Esophagus muscularis mucosa (tissue), 4 donors: ENCODE data around the gene SMIM13. TPM values are rescaled to one million over a fixed set of nuclear protein-coding genes. Genes with fewer than 3 reads are reported as not detected.

Experiments
- DNase-seq: peaks from one replicate; pipeline ENCODE4 v3.0.0-alpha.2; 2017; ENCODE audit errors: extremely low spot score
- H3K27ac ChIP-seq, 4 donors: fragments of 200-600 bp; sonication (generic); replicated peaks in 1 of 4; 1 replicate in 3 of 4; 2 replicates in 1 of 4; pipeline ENCODE4 v1.5.1; 2016 to 2019; ENCODE audit warnings: mild to moderate bottlenecking in 1 of 4
- H3K27me3 ChIP-seq, 4 donors: fragments of 200-600 bp; sonication (generic); one replicate each; pipeline versions ENCODE4 v1.5.1 to v1.6.0; 2016 to 2019
- H3K36me3 ChIP-seq, 4 donors: fragments of 200-600 bp; sonication (generic); one replicate each; pipeline ENCODE4 v1.5.1; 2016 to 2019
- H3K4me1 ChIP-seq, 4 donors: fragments of 200-600 bp; sonication (generic); one replicate each; pipeline ENCODE4 v1.5.1; 2016 to 2019
- H3K4me3 ChIP-seq, 4 donors: fragments of 200-600 bp; sonication (generic); 1 replicate in 2 of 4; 2 replicates in 2 of 4; pipeline ENCODE4 v1.5.1; 2016 to 2019; ENCODE audit warnings: mild to moderate bottlenecking in 4 of 4, moderate library complexity in 1 of 4
- H3K9me3 ChIP-seq, 4 donors: fragments of 200-600 bp; sonication (generic); 1 replicate in 3 of 4; 2 replicates in 1 of 4; pipeline ENCODE4 v1.5.1; 2016 to 2019
- EP300 ChIP-seq: sonication (generic); formaldehyde crosslinking; IDR thresholded peaks from one replicate; pipeline ENCODE4 v1.6.1; 2017; ENCODE audit warnings: antibody characterized with exemption
- POLR2A ChIP-seq: fragments of 450-650 bp; IDR thresholded peaks from one replicate; pipeline ENCODE4 v1.6.1; 2017; ENCODE audit warnings: antibody characterized with exemption, moderate library complexity, mild to moderate bottlenecking, low read depth
- POLR2AphosphoS5 ChIP-seq, 2 donors: sonication (generic); formaldehyde crosslinking; IDR thresholded peaks; one replicate each; pipeline ENCODE4 v1.6.1; 2017; ENCODE audit warnings: antibody characterized with exemption in 2 of 2
- WGBS: methylation state at CpG from one replicate; pipeline ENCODE4 v1.1.5; 2018; 5-methylcytosine and 5-hydroxymethylcytosine counted together
- intact Hi-C: fragments of 100-400 bp; cut with DNase I; formaldehyde crosslinking; loops from one replicate; pipeline ENCODE4 v1.15.1; 2023
- total RNA-seq, 4 donors: library from RNA; depleted of rRNA; stranded (reverse); fragments of >200 nt; gene quantifications; one replicate each; pipeline versions ENCODE4 v1.1.0 to v1.2.1, GENCODE V29; 2016
- TF ChIP-seq, protein P1 (sequence below), 3 experiments: fragments of 200-600 bp in 2 of 3; fragments of 450-650 bp in 1 of 3; sonication (generic) in 2 of 3; IDR thresholded peaks; one replicate each; pipeline ENCODE4 v1.5.1; 2017 to 2019; ENCODE audit warnings: antibody characterized with exemption in 3 of 3, mild to moderate bottlenecking in 2 of 3, moderate library complexity in 1 of 3

Gene SMIM13
- total RNA-seq, 4 donors from 2014 or later = 9.3 to 15.2 (median 12.0) TPM

DNA sequence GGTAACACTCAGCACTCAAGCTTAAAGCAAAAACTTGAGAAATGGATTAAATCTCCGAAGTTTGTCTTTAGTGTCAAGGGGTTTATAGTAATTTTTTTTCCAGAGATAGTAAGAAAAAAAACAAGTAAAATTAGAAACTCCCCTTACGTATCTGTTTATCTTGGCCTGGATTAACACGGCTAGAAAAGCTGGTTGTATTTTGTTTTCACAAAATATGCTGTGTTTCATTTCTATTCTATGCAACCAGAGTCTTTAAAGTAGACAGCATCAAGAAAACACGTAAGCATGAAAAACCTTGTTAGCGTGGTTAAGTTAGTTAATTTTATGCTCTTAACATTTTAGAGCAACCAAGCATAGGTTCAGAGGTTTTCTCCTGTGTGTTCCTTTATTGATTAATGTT lies 39.6 kb downstream of the SMIM13 start:
- TF ChIP-seq POLR2A (no peak), POLR2AphosphoS5 (IDR thresholded peaks at IDR 0.05) (no peak), EP300 (no peak)
- TF ChIP-seq, protein P1, sequence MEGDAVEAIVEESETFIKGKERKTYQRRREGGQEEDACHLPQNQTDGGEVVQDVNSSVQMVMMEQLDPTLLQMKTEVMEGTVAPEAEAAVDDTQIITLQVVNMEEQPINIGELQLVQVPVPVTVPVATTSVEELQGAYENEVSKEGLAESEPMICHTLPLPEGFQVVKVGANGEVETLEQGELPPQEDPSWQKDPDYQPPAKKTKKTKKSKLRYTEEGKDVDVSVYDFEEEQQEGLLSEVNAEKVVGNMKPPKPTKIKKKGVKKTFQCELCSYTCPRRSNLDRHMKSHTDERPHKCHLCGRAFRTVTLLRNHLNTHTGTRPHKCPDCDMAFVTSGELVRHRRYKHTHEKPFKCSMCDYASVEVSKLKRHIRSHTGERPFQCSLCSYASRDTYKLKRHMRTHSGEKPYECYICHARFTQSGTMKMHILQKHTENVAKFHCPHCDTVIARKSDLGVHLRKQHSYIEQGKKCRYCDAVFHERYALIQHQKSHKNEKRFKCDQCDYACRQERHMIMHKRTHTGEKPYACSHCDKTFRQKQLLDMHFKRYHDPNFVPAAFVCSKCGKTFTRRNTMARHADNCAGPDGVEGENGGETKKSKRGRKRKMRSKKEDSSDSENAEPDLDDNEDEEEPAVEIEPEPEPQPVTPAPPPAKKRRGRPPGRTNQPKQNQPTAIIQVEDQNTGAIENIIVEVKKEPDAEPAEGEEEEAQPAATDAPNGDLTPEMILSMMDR (IDR thresholded peaks at IDR 0.05) = no peak
- Histone ChIP-seq H3K36me3 (peaks cover 9 to 17% (median 14%) of the 10 kb centered on the region in 4 donors), H3K4me3 (no peak overlapping the region), H3K27me3 (no peaks in the 10 kb centered on the region), H3K9me3 (no peaks in the 10 kb centered on the region), H3K4me1 (peaks cover 0 to 4% (median 2%) of the 10 kb centered on the region in 4 donors), H3K27ac (no peak overlapping the region)
- no peak for DNase-seq
- intact Hi-C loops = no loop called here
- WGBS = 85% methylated on average over 5 of the region's 5 CpGs

DNA sequence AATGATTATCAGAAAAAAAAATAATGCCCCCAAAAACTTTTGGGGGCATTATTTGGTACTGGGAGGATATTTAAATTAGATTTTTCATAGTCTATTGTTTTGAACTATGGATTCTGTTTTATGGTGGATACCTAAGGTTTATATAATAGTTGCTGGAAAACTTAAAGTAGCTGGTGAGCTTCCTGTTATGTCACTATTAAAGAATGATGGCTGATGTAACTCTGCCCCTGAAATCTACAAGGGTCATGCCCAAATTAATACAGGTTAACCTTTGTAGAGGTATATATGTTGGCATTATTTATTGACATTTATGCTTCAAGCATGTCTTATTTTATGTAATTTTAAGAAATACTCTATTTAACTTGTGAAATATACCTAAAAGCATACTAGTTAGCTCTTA lies 43.2 kb downstream of the SMIM13 start:
- TF ChIP-seq, protein P1 (IDR thresholded peaks at IDR 0.05) = no peak
- TF ChIP-seq POLR2A (no peak), POLR2AphosphoS5 (IDR thresholded peaks at IDR 0.05) (no peak), EP300 (no peak)
- no peaks in the 10 kb centered on the region for H3K9me3 ChIP-seq
- H3K27me3 ChIP-seq = no peaks in the 10 kb centered on the region
- no peak for DNase-seq
- H3K27ac ChIP-seq = no peak overlapping the region
- intact Hi-C loops = no loop called here
- H3K36me3 ChIP-seq = peaks cover 9 to 17% (median 14%) of the 10 kb centered on the region in 4 donors
- H3K4me3 ChIP-seq = no peak overlapping the region
- no peaks in the 10 kb centered on the region for H3K4me1 ChIP-seq

DNA sequence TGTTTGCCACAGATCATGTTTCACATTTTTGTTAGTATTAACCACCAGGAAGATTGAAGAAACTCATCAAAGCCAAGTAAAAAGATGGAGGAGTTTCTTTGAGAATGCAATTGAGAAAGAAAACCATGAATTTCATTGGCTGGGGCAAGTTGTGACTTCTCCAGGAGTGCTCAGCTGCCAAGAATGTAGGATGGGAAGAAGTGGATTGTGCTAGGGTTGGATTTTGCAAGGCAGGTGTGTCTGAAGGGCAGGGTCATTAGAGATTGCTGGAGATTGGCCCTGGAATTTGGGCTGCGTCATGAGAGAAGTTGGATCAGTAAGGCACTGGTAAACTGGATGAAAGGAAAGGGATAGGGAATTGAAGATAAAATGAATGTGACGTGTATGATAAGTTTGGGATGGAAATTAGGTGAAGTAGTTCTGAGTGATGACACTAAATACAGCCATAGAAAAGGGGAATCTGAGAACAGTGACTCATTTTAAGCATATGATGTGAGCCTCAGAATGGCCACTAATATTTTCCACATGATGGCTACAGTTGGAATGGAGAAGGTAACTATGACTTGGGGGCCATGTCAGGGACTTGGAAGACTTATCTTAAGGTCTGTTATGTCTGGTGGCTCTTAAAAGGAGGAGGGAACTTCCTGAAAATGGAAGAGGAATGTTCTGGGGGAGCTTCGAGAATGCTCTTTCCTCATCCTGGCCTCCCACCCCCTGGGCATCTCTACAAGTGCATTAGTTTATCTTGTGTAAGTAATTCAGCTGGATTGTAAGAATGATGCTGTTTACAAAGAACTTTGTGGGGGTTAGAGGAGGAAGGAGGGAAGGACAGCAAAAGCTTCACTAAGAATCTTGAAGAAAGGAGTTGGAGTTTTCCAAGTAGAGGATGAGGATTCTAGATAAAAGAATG lies 45.7 kb downstream of the SMIM13 start:
- 92% methylated on average over 3 of the region's 3 CpGs for WGBS
- TF ChIP-seq POLR2A (no peak), EP300 (no peak), POLR2AphosphoS5 (IDR thresholded peaks at IDR 0.05) (no peak)
- TF ChIP-seq, protein P1 (IDR thresholded peaks at IDR 0.05) = no peak
- H3K36me3 ChIP-seq = peaks cover 9 to 17% (median 13%) of the 10 kb centered on the region in 4 donors
- no peak overlapping the region for H3K27ac ChIP-seq
- intact Hi-C loops = no loop called here
- H3K4me3 ChIP-seq = no peak overlapping the region
- no peaks in the 10 kb centered on the region for H3K9me3 ChIP-seq
- no peaks in the 10 kb centered on the region for H3K27me3 ChIP-seq
- DNase-seq = no peak
- H3K4me1 ChIP-seq = peaks cover 0 to under 1% (median 0%) of the 10 kb centered on the region in 4 donors

DNA sequence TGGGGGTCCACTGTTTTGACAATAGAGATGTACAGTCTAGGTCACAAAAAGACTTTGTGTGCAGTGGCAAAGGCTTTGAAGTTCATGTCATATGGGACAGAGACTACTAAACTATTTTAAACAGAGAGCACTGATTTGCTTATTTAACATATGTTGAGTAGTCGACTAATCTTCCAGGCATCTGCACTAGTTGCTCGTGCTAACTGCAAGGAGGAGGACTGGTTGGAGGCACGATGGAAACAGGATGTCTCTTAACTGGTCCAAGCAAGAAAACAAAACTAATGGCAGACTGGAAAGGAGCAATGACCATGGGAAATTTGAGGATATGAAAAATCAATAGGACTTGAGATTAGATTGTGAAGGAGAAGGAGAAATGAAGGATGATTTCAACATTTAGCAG lies 46.4 kb downstream of the SMIM13 start:
- Histone ChIP-seq H3K9me3 (no peaks in the 10 kb centered on the region), H3K27ac (no peak overlapping the region), H3K4me1 (peaks cover 0 to 5% (median 4%) of the 10 kb centered on the region in 4 donors), H3K36me3 (peaks cover 4 to 11% (median 6%) of the 10 kb centered on the region in 4 donors), H3K4me3 (no peak overlapping the region), H3K27me3 (no peaks in the 10 kb centered on the region)
- WGBS = 73% methylated on average over 3 of the region's 3 CpGs
- DNase-seq = no peak
- no peak for TF ChIP-seq POLR2AphosphoS5 (IDR thresholded peaks at IDR 0.05)
- TF ChIP-seq, protein P1 (IDR thresholded peaks at IDR 0.05) = no peak
- no peak for TF ChIP-seq POLR2A
- no peak for TF ChIP-seq EP300
- intact Hi-C loops = no loop called here
